MG63 (cell line): ENCODE measurements around the gene NDUFAF7. TPM values are rescaled to one million over a fixed set of nuclear protein-coding genes. Genes with fewer than 3 reads are reported as not detected.
"Not testable (repeated sequence)": the region's sequence is repeated elsewhere in the genome, so short reads cannot be mapped to it uniquely, and the experiment has no call there.

Experiments
- DNase-seq: peaks from one replicate; pipeline ENCODE4 v3.0.0-alpha.2; 2020
- H3K27me3 ChIP-seq: fragments of 250-450 bp; sonication (Bioruptor Pico); 2 replicates; pipeline ENCODE4 v1.5.1; 2020; ENCODE audit warnings: mild to moderate bottlenecking, moderate library complexity
- H3K36me3 ChIP-seq: fragments of 250-450 bp; sonication (Bioruptor Pico); 2 replicates; pipeline ENCODE4 v1.5.1; 2020; ENCODE audit warnings: mild to moderate bottlenecking, moderate library complexity
- H3K4me3 ChIP-seq: fragments of 250-450 bp; sonication (Bioruptor Pico); 2 replicates; pipeline ENCODE4 v1.5.1; 2020; ENCODE audit warnings: mild to moderate bottlenecking, moderate library complexity
- H3K9me3 ChIP-seq: fragments of 250-450 bp; sonication (Bioruptor Pico); 2 replicates; pipeline ENCODE4 v1.5.1; 2020; ENCODE audit warnings: mild to moderate bottlenecking, moderate library complexity
- total RNA-seq: library from RNA; depleted of rRNA; stranded (reverse); fragments of >200 nt; shearing (Covaris generic); gene quantifications from 2 replicates; pipeline ENCODE4 v1.2.3, GENCODE V29; 2014; ENCODE audit warnings: low replicate concordance; rRNA removed

NDUFAF7 gene, protein sequence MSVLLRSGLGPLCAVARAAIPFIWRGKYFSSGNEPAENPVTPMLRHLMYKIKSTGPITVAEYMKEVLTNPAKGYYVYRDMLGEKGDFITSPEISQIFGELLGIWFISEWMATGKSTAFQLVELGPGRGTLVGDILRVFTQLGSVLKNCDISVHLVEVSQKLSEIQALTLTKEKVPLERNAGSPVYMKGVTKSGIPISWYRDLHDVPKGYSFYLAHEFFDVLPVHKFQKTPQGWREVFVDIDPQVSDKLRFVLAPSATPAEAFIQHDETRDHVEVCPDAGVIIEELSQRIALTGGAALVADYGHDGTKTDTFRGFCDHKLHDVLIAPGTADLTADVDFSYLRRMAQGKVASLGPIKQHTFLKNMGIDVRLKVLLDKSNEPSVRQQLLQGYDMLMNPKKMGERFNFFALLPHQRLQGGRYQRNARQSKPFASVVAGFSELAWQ
- total RNA-seq, result 15.8 and 27.8 TPM in 2 replicates

DNA sequence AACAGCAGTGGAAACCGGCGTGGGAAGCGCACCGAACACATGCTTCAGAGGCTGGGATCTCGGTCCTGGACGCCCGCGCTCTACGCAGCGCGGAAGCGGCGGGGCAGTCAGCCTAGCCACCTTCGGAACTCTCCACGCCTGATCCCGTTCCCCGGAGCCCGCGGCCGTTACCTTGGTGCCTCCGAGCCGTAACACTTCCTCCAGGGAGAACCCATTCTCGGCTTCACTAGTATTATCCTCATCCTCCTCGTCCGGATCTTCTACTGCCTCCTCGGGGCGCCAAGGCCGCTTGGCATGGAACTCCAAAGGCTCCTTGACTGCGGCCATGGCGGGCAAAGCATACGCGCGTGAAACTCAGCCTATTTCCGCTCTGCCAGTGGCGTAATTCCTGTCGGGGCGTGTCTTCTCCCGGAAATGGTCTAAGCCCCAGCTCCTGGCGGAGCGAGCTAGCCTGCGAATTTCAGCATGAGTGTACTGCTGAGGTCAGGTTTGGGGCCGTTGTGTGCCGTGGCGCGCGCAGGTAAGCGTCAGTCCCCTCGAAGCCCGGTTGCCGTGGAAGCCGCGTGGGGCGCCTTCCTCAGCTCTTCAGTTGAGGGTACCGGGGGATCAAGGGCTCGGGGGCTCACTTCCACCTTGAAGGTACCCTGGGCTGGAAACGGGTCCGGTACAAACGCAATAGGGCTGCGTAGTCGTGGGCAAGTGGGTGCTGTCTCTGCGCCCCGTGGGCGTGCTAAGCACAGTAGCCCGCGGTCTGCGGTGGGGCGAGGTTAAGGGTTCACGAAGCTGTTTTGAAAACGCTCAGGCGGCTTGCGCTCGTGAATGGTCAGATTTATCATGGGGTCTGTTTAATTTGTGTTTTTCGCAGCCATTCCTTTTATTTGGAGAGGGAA lies at the start of gene NDUFAF7, which contains the start of gene CEBPZ:
Gene NDUFAF7 (plus strand): TSS at position 418 of the 890 bp plus-strand sequence. CDS start 48 bp downstream, at position 466.
Gene CEBPZ (minus strand): TSS at position 356 of the 890 bp plus-strand sequence. CDS start 29 bp downstream, at position 327.
- no peaks in the 10 kb centered on the region for H3K27me3 ChIP-seq
- peak within 1 kb of the TSS; percentile 75 for H3K4me3 ChIP-seq
- no peaks in the 10 kb centered on the region for H3K9me3 ChIP-seq
- DNase-seq, result peak; percentile 92
- peaks cover 45% of the 10 kb centered on the region for H3K36me3 ChIP-seq

DNA sequence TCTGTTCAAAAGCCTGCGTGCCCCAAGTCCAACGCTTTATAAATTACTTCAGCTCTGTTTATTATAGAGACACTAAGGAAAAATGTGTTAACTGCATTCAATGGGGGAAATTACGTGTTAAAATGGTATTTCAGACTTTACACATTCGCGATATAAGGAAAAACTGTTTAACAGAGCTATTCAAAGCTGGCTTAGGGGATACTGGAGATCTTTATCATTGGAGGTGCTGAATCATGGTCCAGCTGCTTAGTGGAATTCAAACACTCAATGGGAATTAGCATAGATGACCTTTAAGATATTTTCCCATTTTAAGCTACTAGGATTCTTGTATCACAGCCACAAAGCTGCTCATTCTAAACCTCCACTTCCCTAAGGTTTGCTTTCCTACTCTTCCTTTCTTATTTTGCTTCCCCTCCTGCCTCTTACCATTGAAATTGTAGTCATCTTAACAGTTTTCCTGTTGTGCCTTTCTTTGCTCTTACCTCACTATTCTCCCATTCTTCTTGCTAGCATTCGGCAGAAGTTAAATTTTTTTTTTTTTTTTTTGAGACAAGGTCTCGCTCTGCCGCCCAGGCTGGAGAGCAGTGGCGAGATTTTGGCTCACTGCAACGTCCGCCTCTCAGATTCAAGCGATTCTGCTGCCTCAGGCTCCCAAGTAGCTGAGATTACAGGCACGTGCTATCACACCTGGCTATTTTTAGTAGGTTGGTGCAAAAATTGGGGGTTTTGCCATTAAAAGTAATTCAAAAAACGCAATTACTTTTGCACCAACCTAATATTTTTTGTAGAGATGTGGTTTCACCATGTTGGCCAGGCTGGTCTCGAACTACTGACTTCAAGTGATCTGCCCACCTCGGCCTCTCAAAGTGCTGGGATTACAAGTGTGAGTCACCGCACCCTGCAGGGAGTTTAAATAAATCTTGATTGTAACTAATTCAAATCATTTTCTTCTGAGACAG lies 49.5 kb upstream of the NDUFAF7 start:
- Histone ChIP-seq H3K9me3 (no peaks in the 10 kb centered on the region), H3K4me3 (no peak overlapping the region), H3K27me3 (0 out of 2 replicates have a peak, but pooled peaks cover 3% of the 10 kb centered on the region), H3K36me3 (no peaks in the 10 kb centered on the region)
- no peak for DNase-seq

DNA sequence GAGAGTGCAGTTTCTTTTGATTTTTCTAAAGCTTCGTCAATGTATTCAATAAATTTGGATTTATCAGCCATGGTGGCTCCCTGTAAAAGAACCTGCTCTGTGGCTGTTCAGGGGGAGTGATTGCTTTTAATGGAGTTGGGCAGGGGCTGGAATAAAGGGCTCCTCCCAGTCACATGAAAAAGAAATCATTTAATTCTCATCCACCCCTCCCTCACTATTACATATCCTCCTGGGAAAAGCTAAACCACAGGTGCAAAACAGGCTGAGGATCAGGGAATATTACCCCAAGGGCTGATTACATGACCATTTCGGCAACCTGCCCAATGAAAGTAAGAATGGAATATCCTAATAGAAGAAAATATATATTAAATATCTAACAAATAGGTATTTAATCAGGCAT lies 42.9 kb upstream of the NDUFAF7 start, which contains the start of gene SULT6B1:
Gene SULT6B1 (minus strand): TSS at position 101 of the 400 bp plus-strand sequence. CDS start 30 bp downstream, at position 71.
- no peak for DNase-seq
- H3K27me3 ChIP-seq, result 0 out of 2 replicates have a peak, but pooled peaks cover 3% of the 10 kb centered on the region
- no peaks in the 10 kb centered on the region for H3K36me3 ChIP-seq
- no peak within 1 kb of the TSS for H3K4me3 ChIP-seq
- no peaks in the 10 kb centered on the region for H3K9me3 ChIP-seq

DNA sequence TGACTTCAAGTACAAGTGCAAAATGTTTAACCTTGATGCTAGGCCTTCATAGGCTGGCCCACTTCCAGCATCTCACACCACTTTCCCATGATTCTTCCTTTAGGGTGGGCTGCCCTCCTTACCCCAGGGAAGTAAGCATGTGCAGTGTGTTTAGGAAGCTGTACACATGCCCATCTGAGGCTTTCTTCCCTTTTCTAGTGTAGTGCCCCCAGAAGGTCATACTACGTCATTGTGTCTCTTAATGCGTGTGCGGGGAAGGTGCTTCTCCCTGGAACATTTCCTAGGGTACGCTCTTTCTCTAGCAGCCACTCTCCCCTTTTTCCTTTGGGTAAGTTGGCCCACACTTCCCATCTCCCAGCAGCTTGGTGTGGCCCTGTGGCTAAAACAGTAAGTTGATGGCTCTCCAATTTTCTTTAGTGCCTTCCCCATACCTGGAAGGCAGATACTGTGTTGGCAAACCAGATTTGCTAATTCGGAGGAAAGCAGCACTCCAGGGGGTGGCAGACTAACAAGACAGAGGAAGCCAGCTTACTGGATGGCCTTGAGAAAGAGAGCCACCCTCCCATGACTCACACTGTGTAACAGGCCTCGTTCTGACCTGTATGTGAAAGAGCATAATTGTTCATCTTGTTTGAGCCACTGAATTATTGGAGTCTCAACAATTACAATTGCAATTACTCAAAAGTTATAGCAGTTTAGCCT lies 41.9 kb upstream of the NDUFAF7 start:
- no peaks in the 10 kb centered on the region for H3K27me3 ChIP-seq
- H3K4me3 ChIP-seq, result no peak overlapping the region
- H3K9me3 ChIP-seq, result no peaks in the 10 kb centered on the region
- DNase-seq, result peak; percentile 90
- no peaks in the 10 kb centered on the region for H3K36me3 ChIP-seq

DNA sequence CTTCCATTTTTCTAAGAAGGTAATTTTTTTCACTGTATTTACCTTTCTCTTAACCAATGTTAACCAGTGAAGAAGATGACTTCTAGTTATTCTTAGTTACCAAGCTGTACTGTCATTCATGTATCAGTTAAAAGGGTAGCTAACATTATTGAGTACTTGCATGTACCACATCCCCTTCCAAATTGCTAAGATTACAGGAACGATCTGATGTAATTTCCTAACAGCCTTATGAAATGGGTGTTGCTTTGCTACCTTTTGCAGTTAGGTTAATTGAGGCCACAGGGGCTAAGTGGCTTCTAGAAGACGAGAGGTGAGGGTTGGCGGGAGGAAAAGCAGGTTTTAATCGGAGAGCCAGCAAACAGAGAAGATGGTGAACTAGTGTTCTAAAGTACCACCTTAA lies 41.2 kb upstream of the NDUFAF7 start:
- Histone ChIP-seq H3K36me3 (no peaks in the 10 kb centered on the region), H3K4me3 (no peak overlapping the region), H3K27me3 (no peaks in the 10 kb centered on the region), H3K9me3 (no peaks in the 10 kb centered on the region)
- no peak for DNase-seq

DNA sequence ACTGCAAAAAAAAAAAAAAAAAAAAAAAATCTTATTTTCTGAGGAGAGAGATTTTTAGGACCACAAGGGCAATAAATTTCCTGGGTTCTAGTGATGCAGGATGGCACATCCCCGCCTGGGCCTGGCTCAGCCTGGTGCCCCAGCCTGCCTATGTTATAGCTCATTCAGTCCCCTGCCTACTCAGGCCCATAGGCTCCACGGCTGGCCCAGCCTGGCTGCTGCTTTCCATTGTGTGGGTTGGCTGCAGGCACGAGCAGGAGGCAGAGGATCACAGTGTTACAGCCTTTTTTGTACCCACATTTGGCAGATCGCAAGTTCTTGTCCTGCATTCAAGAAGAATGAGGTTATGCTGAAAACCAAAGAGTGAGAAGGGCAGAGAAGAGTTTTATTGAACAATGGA lies 40.2 kb upstream of the NDUFAF7 start:
- H3K9me3 ChIP-seq, result no peaks in the 10 kb centered on the region
- DNase-seq, result no peak

DNA sequence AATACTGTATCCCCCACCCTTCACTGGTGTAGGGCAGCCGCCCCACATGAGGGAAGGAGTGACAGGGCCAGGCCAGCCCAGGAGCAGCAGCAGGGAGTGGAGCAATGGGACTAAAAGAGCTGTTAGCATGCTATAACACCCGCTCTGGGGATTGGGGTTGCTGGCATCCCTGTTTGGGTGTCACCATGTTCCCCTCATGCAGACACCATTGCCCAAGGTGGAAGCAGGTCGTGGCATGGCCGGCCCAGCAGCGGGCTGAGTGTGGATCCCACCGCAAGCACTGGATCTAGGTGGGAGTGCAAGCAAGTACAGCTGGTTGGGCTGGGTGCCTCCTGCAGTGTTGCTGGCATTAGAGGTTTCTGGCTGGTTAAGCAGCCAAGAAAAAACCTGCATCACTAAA lies 39.7 kb upstream of the NDUFAF7 start:
- Histone ChIP-seq H3K9me3 (no peaks in the 10 kb centered on the region), H3K27me3 (no peaks in the 10 kb centered on the region), H3K4me3 (no peak overlapping the region), H3K36me3 (no peaks in the 10 kb centered on the region; the same call in 1 of the 2 replicates)
- no peak for DNase-seq

More for the DNA sequence above, 40.2 kb upstream of the NDUFAF7 start:
- H3K36me3 ChIP-seq, result no peaks in the 10 kb centered on the region; the same call in 1 of the 2 replicates
- no peaks in the 10 kb centered on the region for H3K27me3 ChIP-seq
- no peak overlapping the region for H3K4me3 ChIP-seq

DNA sequence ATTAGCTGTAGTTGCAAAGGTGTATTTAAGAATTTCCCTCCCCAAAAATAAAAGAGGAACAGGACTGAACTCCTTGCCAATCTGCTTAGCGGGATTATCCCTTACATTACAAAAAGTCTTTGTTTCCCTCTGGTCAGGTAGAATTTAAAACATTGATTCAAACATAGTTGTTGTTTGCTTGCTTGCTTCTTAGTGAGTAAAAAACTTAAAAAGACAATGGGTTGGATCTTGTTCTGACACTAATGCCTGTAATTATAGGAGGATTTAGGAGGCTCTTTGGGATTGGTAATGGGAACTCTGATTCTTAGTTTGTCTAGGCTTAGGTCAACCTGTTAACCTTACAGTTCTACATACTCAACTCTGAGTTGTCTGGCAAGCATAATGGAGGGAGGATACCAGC lies 38.9 kb upstream of the NDUFAF7 start:
- H3K9me3 ChIP-seq, result no peaks in the 10 kb centered on the region
- no peak for DNase-seq
- no peaks in the 10 kb centered on the region; the same call in 1 of the 2 replicates for H3K36me3 ChIP-seq
- no peaks in the 10 kb centered on the region for H3K27me3 ChIP-seq
- no peak overlapping the region for H3K4me3 ChIP-seq

DNA sequence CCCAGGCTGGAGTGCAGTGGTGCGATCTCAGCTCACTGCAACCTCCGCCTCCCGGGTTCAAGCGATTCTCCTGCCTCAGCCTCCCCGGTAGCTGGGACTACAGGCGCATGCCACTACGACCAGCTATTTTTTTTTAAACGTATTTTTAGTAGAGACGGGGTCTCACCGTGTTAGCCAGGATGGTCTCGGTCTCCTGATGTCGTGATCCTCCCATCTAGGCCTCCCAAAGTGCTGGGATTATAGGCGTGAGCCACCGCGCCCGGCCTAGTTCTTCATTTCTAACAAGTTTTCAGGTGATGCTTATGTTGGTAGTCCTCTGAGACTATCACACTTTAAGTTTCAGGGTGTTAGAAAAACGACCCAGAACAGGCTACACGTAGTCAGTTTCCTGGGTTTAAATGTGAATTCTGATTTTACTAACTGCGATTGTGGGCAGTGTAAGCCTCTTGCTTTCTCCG lies 35.6 kb upstream of the NDUFAF7 start:
- H3K27me3 ChIP-seq, DNase-seq, H3K9me3 ChIP-seq: not testable (repeated sequence)
- Histone ChIP-seq H3K4me3 (peak overlapping the region; percentile 68), H3K36me3 (peaks cover 23% of the 10 kb centered on the region)

DNA sequence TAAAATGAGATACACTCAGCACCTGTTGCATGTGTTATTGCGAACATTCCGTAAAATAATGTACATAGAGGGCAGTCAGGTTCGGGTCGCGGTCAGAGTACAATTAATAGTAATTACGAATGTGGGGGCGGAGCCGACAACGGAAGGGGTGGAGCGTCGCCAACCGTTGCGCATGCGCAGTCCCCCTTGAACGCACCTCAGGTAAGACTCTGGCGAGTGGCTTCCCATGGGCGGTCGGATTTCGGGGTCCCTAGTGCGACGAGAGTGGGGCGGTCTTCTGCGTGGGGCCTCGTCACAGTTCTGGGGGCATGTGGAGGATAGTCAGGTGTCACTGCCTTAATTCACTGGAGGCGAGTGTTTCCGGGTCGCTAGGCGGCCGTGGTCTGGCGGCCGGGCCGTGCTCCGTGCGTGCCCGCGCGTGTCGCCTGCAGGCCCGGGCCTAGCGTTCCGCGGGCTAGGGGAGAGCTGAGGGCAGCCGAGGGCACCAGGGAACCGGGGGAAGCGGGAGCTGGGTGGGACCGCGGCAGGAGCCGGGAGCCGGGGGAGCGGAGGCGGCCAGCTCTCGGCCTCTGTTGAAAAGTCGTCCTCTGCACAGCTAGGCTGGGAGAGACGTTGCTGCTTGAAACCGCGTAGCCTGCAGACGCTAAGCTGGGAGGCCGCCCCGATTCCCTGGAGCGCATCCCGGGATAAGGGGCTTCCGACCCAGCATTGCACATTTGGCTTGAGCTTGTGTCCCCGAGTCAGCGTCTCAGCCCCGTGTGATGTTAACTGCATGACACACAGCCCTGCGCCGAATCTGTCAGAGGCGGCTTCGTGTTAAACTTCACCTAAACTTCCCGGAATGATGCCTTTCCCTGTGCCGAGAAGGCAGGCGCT lies 34.9 kb upstream of the NDUFAF7 start, which contains the start of gene CEBPZOS:
Gene CEBPZOS (plus strand): TSS at position 177 of the 876 bp plus-strand sequence. CDS start 3,209 bp downstream, outside the sequence.
- peak; percentile 66 for DNase-seq
- Histone ChIP-seq H3K36me3 (peaks cover 30% of the 10 kb centered on the region), H3K4me3 (peak within 1 kb of the TSS; percentile 68), H3K9me3 (no peaks in the 10 kb centered on the region), H3K27me3 (no peaks in the 10 kb centered on the region)

DNA sequence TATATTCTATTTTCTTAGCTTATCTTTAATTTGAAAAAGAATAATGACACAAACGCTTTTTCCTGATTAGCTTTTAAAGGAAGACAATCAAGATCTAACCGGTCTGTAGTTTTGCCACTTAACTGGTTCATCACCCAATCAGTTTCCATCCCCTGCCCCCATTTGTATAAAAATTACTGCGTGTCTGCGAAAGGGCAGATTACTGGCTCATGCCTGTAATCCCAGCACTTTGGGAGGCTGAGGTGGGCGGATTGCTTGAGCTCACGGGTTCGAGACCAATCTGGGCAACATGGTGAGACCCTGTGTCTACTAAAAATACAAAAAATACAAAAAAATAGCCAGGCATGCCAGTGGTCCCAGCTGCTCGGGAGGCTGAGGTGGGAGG lies 32.8 kb upstream of the NDUFAF7 start:
- Histone ChIP-seq H3K9me3 (0 out of 2 replicates have a peak, but pooled peaks cover under 1% of the 10 kb centered on the region), H3K27me3 (no peaks in the 10 kb centered on the region), H3K4me3 (no peak overlapping the region), H3K36me3 (peaks cover 49% of the 10 kb centered on the region)
- no peak for DNase-seq

DNA sequence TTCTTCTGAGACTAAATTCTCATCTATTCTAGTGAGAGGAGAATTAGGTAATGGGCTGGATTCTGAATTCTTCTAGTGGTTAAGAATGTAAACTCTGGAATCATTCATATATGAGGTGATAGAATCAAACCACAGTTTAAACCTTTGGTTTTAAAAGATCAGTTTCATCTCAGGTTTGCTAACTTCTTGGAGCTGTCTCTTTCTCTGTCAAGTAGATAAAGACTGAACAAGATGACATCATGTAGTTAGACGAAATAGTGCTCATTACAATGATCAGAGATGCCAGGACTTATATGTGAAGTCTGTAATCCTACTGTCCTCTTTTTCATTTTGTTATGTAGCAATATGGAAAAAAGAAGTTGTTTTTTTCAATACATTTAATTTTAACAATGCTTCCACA lies 30.2 kb upstream of the NDUFAF7 start:
- Histone ChIP-seq H3K9me3 (peaks cover 3% of the 10 kb centered on the region; the same call in 1 of the 2 replicates), H3K4me3 (no peak overlapping the region), H3K36me3 (peaks cover 74% of the 10 kb centered on the region), H3K27me3 (no peaks in the 10 kb centered on the region)
- no peak for DNase-seq

DNA sequence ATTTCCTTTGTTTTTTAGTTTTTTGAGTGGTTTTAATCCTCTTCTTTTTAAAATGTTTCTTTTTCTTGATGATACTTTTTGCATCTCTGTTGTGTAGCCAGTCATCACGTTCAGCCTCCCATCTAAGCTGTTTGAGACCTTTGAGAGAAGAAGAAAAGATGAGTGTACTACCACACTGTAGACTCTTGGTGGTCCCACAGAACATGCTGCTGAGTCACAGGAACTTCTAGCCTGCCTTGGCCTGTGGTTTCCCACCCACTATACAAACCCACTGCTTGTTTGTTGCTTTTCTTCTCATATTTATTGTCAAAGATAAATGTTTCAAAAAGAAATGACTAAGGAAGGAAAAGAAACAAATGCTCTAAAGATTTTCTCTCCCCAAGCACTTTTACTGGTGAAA lies 29.7 kb upstream of the NDUFAF7 start:
- peaks cover 7% of the 10 kb centered on the region for H3K9me3 ChIP-seq
- peaks cover 80% of the 10 kb centered on the region for H3K36me3 ChIP-seq
- H3K27me3 ChIP-seq, result no peaks in the 10 kb centered on the region
- no peak overlapping the region for H3K4me3 ChIP-seq
- no peak for DNase-seq

DNA sequence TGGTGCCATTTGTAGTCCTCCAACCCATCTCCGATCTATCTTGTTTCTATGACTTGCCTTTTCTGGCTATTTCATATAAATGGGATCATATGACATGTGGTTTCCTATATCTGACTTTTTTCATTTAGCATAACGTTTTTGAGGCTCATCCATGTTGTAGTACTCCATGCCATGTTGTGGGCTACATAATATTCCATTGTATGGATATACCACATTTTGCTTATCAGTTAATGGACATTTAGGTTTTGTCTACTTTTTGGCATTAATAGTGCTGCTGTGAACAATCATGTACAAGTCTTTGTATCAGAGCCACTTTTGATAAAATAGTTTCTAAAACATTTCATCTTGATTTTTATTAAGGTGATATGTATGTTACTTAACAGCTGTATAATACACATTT lies 27.8 kb upstream of the NDUFAF7 start:
- Histone ChIP-seq H3K9me3 (peaks cover 23% of the 10 kb centered on the region), H3K27me3 (no peaks in the 10 kb centered on the region), H3K36me3 (peaks cover 97% of the 10 kb centered on the region), H3K4me3 (no peak overlapping the region)
- no peak for DNase-seq
